HepG2 (cell line): Measurements from ENCODE around the gene ISCU. TPM values are rescaled to one million over a fixed set of nuclear protein-coding genes. Genes with fewer than 3 reads are reported as not detected.

Experiments used
- ADNP ChIP-seq: sonication (generic); formaldehyde crosslinking; IDR thresholded peaks from 2 replicates; pipeline ENCODE4 v1.4.0; 2020; ENCODE audit warnings: missing genetic modification reagents
- CREM ChIP-seq, 2 experiments: sonication (generic) in 1 of 2; formaldehyde crosslinking in 1 of 2; IDR thresholded peaks; 2 replicates each; pipeline versions ENCODE4 v1.4.0 to v1.6.1; 2016 to 2020; ENCODE audit warnings: antibody characterized with exemption in 1 of 2, mild to moderate bottlenecking in 1 of 2, missing genetic modification reagents in 1 of 2
- EHMT2 ChIP-seq: fragments of 200-600 bp; sonication (generic); IDR thresholded peaks from 2 replicates; pipeline ENCODE4 v1.7.0; 2017; ENCODE audit warnings: antibody characterized with exemption, low read depth, low read length, borderline replicate concordance
- HNRNPH1 ChIP-seq: fragments of 200-400 bp; formaldehyde crosslinking; optimal IDR thresholded peaks from 2 replicates; pipeline ENCODE3; 2017; ENCODE audit warnings: mild to moderate bottlenecking, low read depth, low read length
- KDM4B ChIP-seq: sonication (generic); formaldehyde crosslinking; IDR thresholded peaks from 2 replicates; pipeline ENCODE4 v1.4.0; 2020; ENCODE audit warnings: missing genetic modification reagents
- LBX2 ChIP-seq: sonication (generic); formaldehyde crosslinking; IDR thresholded peaks from 2 replicates; pipeline ENCODE4 v1.5.0; 2020; ENCODE audit warnings: missing genetic modification reagents, mild to moderate bottlenecking, borderline replicate concordance
- NFE2L1 ChIP-seq: sonication (generic); formaldehyde crosslinking; IDR thresholded peaks from 2 replicates; pipeline ENCODE4 v1.4.0; 2020; ENCODE audit warnings: missing genetic modification reagents, mild to moderate bottlenecking, borderline replicate concordance
- POLR2AphosphoS5 ChIP-seq: IDR thresholded peaks from 2 replicates; pipeline ENCODE4 v1.6.1; 2012; ENCODE audit warnings: low read depth, low read length
- RNF2 ChIP-seq: fragments of 450-650 bp; conservative IDR thresholded peaks from 2 replicates; pipeline ENCODE4 v1.6.1; 2016; ENCODE audit warnings: low read depth
- SETDB1 ChIP-seq: sonication (generic); formaldehyde crosslinking; IDR thresholded peaks from 2 replicates; pipeline ENCODE4 v1.5.1; 2020; ENCODE audit warnings: missing genetic modification reagents, mild to moderate bottlenecking, borderline replicate concordance
- SIX1 ChIP-seq: sonication (generic); formaldehyde crosslinking; IDR thresholded peaks from 2 replicates; pipeline ENCODE4 v1.4.0; 2020; ENCODE audit warnings: missing genetic modification reagents, borderline replicate concordance
- SIX4 ChIP-seq: sonication (generic); formaldehyde crosslinking; IDR thresholded peaks from 2 replicates; pipeline ENCODE4 v1.4.0; 2020; ENCODE audit warnings: missing genetic modification reagents
- U2AF2 ChIP-seq: fragments of 200-400 bp; formaldehyde crosslinking; IDR thresholded peaks from 2 replicates; pipeline ENCODE4 v1.6.1; 2017; ENCODE audit warnings: low read depth, mild to moderate bottlenecking, low read length
- ZNF335 ChIP-seq: sonication (generic); formaldehyde crosslinking; IDR thresholded peaks from 2 replicates; pipeline ENCODE4 v1.4.0; 2020; ENCODE audit warnings: missing genetic modification reagents
- ZNF431 ChIP-seq: sonication (generic); formaldehyde crosslinking; IDR thresholded peaks from 2 replicates; pipeline ENCODE4 v1.9.0; 2022; ENCODE audit warnings: missing genetic modification reagents, low read depth, mild to moderate bottlenecking, borderline replicate concordance
- ZNF556 ChIP-seq: sonication (generic); formaldehyde crosslinking; IDR thresholded peaks from 2 replicates; pipeline ENCODE4 v1.4.0; 2020; ENCODE audit warnings: mild to moderate bottlenecking, missing genetic modification reagents, borderline replicate concordance
- ZNF746 ChIP-seq: sonication (generic); formaldehyde crosslinking; IDR thresholded peaks from 2 replicates; pipeline ENCODE4 v1.8.0; 2022; ENCODE audit warnings: mild to moderate bottlenecking, missing genetic modification reagents
- ZNF75D ChIP-seq: sonication (generic); formaldehyde crosslinking; IDR thresholded peaks from 2 replicates; pipeline ENCODE4 v1.8.1; 2023; ENCODE audit warnings: missing genetic modification reagents, mild to moderate bottlenecking, borderline replicate concordance
- ZSCAN21 ChIP-seq: sonication (generic); formaldehyde crosslinking; IDR thresholded peaks from 2 replicates; pipeline ENCODE4 v1.8.0; 2022; ENCODE audit warnings: mild to moderate bottlenecking, missing genetic modification reagents, moderate library complexity, borderline replicate concordance
- polyA plus RNA-seq, 8 experiments: library from polyadenylated mRNA; depleted of rRNA in 3 of 8; stranded (reverse) in 7 of 8; unstranded in 1 of 8; fragments of >200 nt; fragmentation: Illumina TruSeq in 4 of 8; extraction: Trizol in 4 of 8; gene quantifications; 2 replicates each; pipeline versions ENCODE4 v1.2.1 to v1.2.3, GENCODE V29; 2011 to 2016; ENCODE audit warnings: low read depth in 4 of 8, missing spikeins in 1 of 8, mixed read lengths in 1 of 8; ENCODE audit not compliant: insufficient read depth in 1 of 8
- total RNA-seq, 5 experiments: library from RNA; depleted of rRNA; stranded (reverse); fragments of >200 nt; fragmentation: Illumina TruSeq; extraction: Trizol; gene quantifications; 2 replicates each; pipeline ENCODE4 v1.2.3, GENCODE V29; 2016; ENCODE audit warnings: low read depth in 1 of 5
- TF ChIP-seq, protein P1 (sequence below): IDR thresholded peaks from 2 replicates; pipeline ENCODE4 v1.6.1; 2012; ENCODE audit warnings: inconsistent platforms
- TF ChIP-seq, protein P2 (sequence below): sonication (generic); formaldehyde crosslinking; IDR thresholded peaks from 2 replicates; pipeline ENCODE4 v1.8.1; 2023; ENCODE audit warnings: missing genetic modification reagents, mild to moderate bottlenecking, borderline replicate concordance
- TF ChIP-seq, protein P3 (sequence below): sonication (generic); formaldehyde crosslinking; IDR thresholded peaks from 2 replicates; pipeline ENCODE4 v1.4.0; 2020; ENCODE audit warnings: missing genetic modification reagents
- TF ChIP-seq, protein P4 (sequence below), 2 experiments: sonication (generic) in 1 of 2; formaldehyde crosslinking in 1 of 2; IDR thresholded peaks; 2 replicates each; pipeline versions ENCODE4 v1.4.0 to v1.6.1; 2016 to 2020; ENCODE audit warnings: borderline replicate concordance in 1 of 2, low read depth in 1 of 2, mild to moderate bottlenecking in 1 of 2, missing genetic modification reagents in 1 of 2

The ISCU gene
- total and polyA plus RNA-seq, 2 of the 13 experiments (the other 11 are each of a cell fraction or from before 2014, with no cell fraction given): 94.4 to 107 TPM

DNA sequence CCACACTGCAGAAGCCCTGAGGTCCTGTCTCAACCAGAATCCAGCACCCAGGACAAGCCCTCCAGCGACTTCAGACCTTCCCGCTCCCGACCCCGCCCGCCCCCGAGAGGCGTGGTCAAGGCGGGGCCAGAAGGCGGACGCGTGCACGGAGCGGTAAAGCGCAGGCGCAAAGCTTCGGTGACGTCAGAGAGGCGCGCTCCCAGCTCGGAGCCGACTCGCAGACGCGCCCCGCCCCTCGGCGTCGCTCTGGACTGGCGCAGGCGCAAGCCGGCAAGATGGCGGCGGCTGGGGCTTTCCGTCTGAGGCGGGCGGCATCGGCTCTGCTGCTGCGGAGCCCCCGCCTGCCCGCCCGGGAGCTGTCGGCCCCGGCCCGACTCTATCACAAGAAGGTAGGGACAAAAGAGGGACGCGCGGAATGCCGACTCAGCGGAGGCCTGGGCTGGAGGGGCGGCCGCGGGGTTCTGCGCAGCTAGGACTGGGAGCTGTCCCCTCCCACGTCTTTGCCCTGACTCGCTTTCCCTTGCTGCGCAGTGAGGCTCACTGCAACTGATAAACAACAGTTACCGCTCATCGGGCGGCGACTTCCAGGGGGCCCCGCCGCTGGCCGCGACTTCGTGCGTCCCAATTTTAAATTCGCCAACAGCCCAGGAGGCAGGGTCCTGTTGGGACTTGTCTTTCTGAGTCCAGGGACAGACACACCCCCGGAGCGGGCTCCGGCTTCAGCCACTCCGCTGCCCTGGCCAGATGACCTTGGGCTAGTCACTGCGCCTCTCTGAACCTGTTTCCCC lies at the start of gene ISCU (continued):
- TF ChIP-seq, protein P1, sequence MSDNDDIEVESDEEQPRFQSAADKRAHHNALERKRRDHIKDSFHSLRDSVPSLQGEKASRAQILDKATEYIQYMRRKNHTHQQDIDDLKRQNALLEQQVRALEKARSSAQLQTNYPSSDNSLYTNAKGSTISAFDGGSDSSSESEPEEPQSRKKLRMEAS: peak; percentile 35
- no peak; the same call in 1 of the 2 replicates for TF ChIP-seq LBX2 (CRISPR knock-in tag)
- TF ChIP-seq SIX4 (CRISPR knock-in tag): no peak
- no peak for TF ChIP-seq ADNP (CRISPR knock-in tag)
- TF ChIP-seq EHMT2: no peak
- peak; percentile 58; the same call in 1 of the 2 replicates for TF ChIP-seq ZSCAN21
- no peak for TF ChIP-seq ZNF75D (CRISPR knock-in tag)
- no peak; the same call in 1 of the 2 replicates for TF ChIP-seq ZNF556 (CRISPR knock-in tag)
- TF ChIP-seq HNRNPH1: no peak
- no peak for TF ChIP-seq U2AF2
- TF ChIP-seq, protein P2, sequence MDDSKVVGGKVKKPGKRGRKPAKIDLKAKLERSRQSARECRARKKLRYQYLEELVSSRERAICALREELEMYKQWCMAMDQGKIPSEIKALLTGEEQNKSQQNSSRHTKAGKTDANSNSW (CRISPR knock-in tag): no peak
- peak; percentile 68 for TF ChIP-seq ZNF746 (CRISPR knock-in tag)
- peak; percentile 99 for TF ChIP-seq ZNF335
- peak; percentile 84 for TF ChIP-seq CREM (IDR thresholded peaks at IDR 0.05)
- TF ChIP-seq CREM (CRISPR knock-in tag; IDR thresholded peaks at IDR 0.05): peak; percentile 78
- TF ChIP-seq, protein P3, sequence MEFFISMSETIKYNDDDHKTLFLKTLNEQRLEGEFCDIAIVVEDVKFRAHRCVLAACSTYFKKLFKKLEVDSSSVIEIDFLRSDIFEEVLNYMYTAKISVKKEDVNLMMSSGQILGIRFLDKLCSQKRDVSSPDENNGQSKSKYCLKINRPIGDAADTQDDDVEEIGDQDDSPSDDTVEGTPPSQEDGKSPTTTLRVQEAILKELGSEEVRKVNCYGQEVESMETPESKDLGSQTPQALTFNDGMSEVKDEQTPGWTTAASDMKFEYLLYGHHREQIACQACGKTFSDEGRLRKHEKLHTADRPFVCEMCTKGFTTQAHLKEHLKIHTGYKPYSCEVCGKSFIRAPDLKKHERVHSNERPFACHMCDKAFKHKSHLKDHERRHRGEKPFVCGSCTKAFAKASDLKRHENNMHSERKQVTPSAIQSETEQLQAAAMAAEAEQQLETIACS (CRISPR knock-in tag): peak; percentile 86
- TF ChIP-seq SETDB1: no peak
- no peak for TF ChIP-seq KDM4B (CRISPR knock-in tag)
- TF ChIP-seq, protein P4, sequence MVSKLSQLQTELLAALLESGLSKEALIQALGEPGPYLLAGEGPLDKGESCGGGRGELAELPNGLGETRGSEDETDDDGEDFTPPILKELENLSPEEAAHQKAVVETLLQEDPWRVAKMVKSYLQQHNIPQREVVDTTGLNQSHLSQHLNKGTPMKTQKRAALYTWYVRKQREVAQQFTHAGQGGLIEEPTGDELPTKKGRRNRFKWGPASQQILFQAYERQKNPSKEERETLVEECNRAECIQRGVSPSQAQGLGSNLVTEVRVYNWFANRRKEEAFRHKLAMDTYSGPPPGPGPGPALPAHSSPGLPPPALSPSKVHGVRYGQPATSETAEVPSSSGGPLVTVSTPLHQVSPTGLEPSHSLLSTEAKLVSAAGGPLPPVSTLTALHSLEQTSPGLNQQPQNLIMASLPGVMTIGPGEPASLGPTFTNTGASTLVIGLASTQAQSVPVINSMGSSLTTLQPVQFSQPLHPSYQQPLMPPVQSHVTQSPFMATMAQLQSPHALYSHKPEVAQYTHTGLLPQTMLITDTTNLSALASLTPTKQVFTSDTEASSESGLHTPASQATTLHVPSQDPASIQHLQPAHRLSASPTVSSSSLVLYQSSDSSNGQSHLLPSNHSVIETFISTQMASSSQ (IDR thresholded peaks at IDR 0.05; ENCODE audit: low read depth): no peak
- TF ChIP-seq, protein P4 (CRISPR knock-in tag; IDR thresholded peaks at IDR 0.05; ENCODE audit: borderline replicate concordance): peak; percentile 29; the same call in 1 of the 2 replicates
- TF ChIP-seq SIX1 (CRISPR knock-in tag): no peak
- no peak for TF ChIP-seq NFE2L1 (CRISPR knock-in tag)
- TF ChIP-seq RNF2: no peak
- peak; percentile 63 for TF ChIP-seq ZNF431 (CRISPR knock-in tag)
- TF ChIP-seq POLR2AphosphoS5: peak; percentile 76
